ENCODE data around the gene NUMBL. TPM values are rescaled to one million over a fixed set of nuclear protein-coding genes. Genes with fewer than 3 reads are reported as not detected.

NUMBL gene
- total RNA-seq, 1 donor from 2014 or later, result 6.4 TPM

DNA sequence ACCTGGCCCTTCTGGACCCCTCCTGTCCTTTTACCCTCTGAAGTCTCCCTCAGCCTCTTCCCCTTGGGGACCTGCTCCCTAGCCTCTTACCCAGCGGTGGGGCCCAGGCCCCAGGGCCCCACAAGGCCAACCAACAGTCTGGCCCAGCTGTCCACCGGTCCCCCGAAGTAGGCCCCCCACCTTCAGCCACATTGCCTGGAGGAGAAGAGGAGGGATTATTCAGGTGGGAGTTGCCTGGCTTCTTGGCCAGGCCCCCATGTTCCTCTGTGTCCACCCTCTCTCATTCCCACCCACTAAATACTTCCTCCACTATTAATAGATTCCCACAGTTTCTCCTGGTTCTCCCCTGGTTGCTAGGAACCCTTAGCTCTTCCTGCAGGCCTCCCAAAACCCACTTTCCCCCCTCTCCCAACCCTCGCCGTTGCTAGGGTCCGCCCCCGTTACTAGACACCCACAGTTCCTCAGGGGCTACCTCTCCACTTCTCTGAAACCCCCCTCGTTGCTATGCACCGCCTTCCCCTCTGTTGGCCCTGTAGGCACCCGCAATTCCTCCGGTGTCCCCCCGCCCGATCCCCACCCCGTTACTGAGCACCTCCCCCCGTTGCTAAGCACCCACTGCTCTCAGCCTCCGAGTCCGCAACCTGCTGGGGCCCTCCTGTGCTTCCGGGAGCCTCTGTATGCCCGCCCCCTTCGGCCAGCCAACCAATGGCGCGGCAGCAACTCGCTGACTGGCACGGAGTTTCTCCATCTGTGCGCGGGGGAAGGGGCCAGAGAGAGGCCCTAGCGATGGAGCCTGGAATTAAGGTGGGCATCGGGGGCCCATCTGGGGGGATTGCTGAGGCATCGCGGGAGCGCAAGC, 24.2 kb upstream of the NUMBL start:
- Histone ChIP-seq H3K79me2 (ENCODE audit: low read depth) (peaks cover 46% of the 10 kb centered on the region), H3K9ac (no peak overlapping the region), H3F3A (ENCODE audit: low read depth) (peaks cover 23% of the 10 kb centered on the region), H3K9me3 (ENCODE audit: low read depth) (no peaks in the 10 kb centered on the region), H3K36me3 (no peaks in the 10 kb centered on the region), H3K4me3 (peak overlapping the region; percentile 65), H4K20me1 (ENCODE audit: low read depth) (peaks cover 20% of the 10 kb centered on the region), H3K4me2 (peak overlapping the region; percentile 78), H3K27ac (no peak overlapping the region), H3K4me1 (peaks cover 15% of the 10 kb centered on the region), H3K27me3 (no peaks in the 10 kb centered on the region), H2AFZ (replicated peaks) (peak overlapping the region; percentile 68)
- peaks cover 7% of the 10 kb centered on the region for H3K27me3 Mint-ChIP-seq (ENCODE audit: insufficient read depth, low read depth)
- peaks cover 35% of the 10 kb centered on the region for H3K4me1 Mint-ChIP-seq
- TF ChIP-seq CTCF (IDR thresholded peaks at IDR 0.05) (peak; percentile 10), EZH2 (IDR thresholded peaks at IDR 0.05) (no peak)
- peak; percentile 95 for DNase-seq (ENCODE audit: low spot score)
- H3K36me3 Mint-ChIP-seq, result peaks cover 13% of the 10 kb centered on the region
- peak overlapping the region; percentile 92 for H3K27ac Mint-ChIP-seq
- H3K9me3 Mint-ChIP-seq, result no peaks in the 10 kb centered on the region
- H3K4me3 Mint-ChIP-seq, result peak overlapping the region; percentile 96

DNA sequence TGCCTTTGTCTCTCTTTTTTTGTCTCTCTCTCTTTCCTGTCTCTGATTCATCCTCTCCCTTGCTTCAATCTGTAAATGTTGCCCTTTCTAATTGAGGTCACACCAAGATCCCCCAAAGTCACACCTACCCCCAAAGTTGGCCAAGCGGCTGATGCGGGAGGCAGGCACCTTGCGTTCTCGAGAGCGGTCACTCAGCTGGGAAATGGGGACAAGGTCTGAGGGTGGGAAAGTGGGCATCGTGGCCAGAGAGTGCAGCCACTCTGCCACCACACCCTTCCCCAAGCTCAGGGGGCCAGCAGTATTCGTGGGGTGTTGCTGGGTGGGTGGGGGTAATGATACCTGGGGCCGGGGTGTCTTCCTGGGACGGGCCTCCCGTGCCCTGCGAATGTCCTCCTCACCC, 23.5 kb upstream of the NUMBL start:
- Histone ChIP-seq H3K9ac (no peak overlapping the region), H3K27me3 (no peaks in the 10 kb centered on the region), H3K4me3 (peak overlapping the region; percentile 65), H3K79me2 (ENCODE audit: low read depth) (peaks cover 39% of the 10 kb centered on the region), H3K36me3 (no peaks in the 10 kb centered on the region), H3K4me1 (peaks cover 8% of the 10 kb centered on the region), H3F3A (ENCODE audit: low read depth) (peaks cover 23% of the 10 kb centered on the region), H3K9me3 (ENCODE audit: low read depth) (no peaks in the 10 kb centered on the region), H4K20me1 (ENCODE audit: low read depth) (peaks cover 15% of the 10 kb centered on the region), H2AFZ (replicated peaks) (no peak overlapping the region), H3K27ac (no peak overlapping the region), H3K4me2 (peak overlapping the region; percentile 78)
- Mint-ChIP-seq H3K27me3 (ENCODE audit: insufficient read depth, low read depth) (peaks cover 7% of the 10 kb centered on the region), H3K4me3 (peak overlapping the region; percentile 96), H3K4me1 (peaks cover 31% of the 10 kb centered on the region), H3K36me3 (peaks cover 15% of the 10 kb centered on the region), H3K9me3 (no peaks in the 10 kb centered on the region), H3K27ac (peak overlapping the region; percentile 88)
- DNase-seq (ENCODE audit: low spot score), result no peak
- no peak for TF ChIP-seq CTCF (IDR thresholded peaks at IDR 0.05)
- TF ChIP-seq EZH2 (IDR thresholded peaks at IDR 0.05), result no peak
- no peak for TF ChIP-seq EZH2phosphoT487 (IDR thresholded peaks at IDR 0.05)

DNA sequence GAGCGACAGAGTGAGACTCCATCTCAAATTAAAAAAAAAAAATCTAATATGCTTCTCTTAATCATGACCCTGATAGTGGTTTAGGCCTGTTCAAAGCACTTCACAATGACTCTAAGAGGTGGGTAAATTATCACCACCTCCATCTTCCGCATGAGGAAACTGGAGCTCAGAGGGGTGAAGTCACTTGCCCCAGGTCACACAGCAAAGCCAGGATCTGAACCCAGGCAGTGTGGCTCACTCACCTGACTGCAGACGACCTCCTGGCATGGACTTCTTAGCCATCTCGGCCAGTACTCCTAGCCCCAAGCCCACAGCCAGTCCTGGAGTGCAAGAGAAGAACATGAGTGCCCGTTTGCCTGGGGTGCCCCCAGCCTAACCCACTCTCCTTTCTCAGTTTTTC, 19.4 kb upstream of the NUMBL start:
- DNase-seq (ENCODE audit: low spot score), result no peak
- Histone ChIP-seq H3K36me3 (no peaks in the 10 kb centered on the region), H3K4me1 (no peaks in the 10 kb centered on the region), H3K4me3 (no peak overlapping the region), H3K9ac (no peak overlapping the region), H3F3A (ENCODE audit: low read depth) (no peaks in the 10 kb centered on the region), H2AFZ (replicated peaks) (no peak overlapping the region), H3K79me2 (ENCODE audit: low read depth) (peaks cover 10% of the 10 kb centered on the region), H4K20me1 (ENCODE audit: low read depth) (no peaks in the 10 kb centered on the region), H3K27me3 (no peaks in the 10 kb centered on the region), H3K27ac (no peak overlapping the region), H3K9me3 (ENCODE audit: low read depth) (no peaks in the 10 kb centered on the region), H3K4me2 (no peak overlapping the region)
- TF ChIP-seq EZH2phosphoT487 (IDR thresholded peaks at IDR 0.05), result no peak
- TF ChIP-seq CTCF (IDR thresholded peaks at IDR 0.05), result no peak
- no peak for TF ChIP-seq EZH2 (IDR thresholded peaks at IDR 0.05)
- H3K27me3 Mint-ChIP-seq (ENCODE audit: insufficient read depth, low read depth), result no peaks in the 10 kb centered on the region
- H3K36me3 Mint-ChIP-seq, result peaks cover 23% of the 10 kb centered on the region
- no peaks in the 10 kb centered on the region for H3K9me3 Mint-ChIP-seq
- H3K27ac Mint-ChIP-seq, result no peak overlapping the region
- peaks cover 14% of the 10 kb centered on the region for H3K4me1 Mint-ChIP-seq
- H3K4me3 Mint-ChIP-seq, result no peak overlapping the region
